Measurements from ENCODE around the gene PDE6B.

Gene PDE6B

GRCh38 chr4:677431-678293, 52.3 kb downstream of the PDE6B start:
- DNase-seq (ENCODE audit: low read depth, low spot score), result no peak

GRCh38 chr4:678331-679103, 53.1 kb downstream of the PDE6B start:
- no peak overlapping the region for H3K27ac ChIP-seq
- no peaks in the 10 kb centered on the region for H3K36me3 ChIP-seq (ENCODE audit: insufficient read depth, low read length)
- H3K9ac ChIP-seq (ENCODE audit: insufficient read length), result no peak overlapping the region
- DNase-seq (ENCODE audit: low read depth, low spot score), result no peak
- H3K9me3 ChIP-seq (ENCODE audit: low read depth, low read length), result no peaks in the 10 kb centered on the region
- TF ChIP-seq POLR2AphosphoS5 (IDR thresholded peaks at IDR 0.05; ENCODE audit: borderline replicate concordance, low read depth, low read length) (no peak), EZH2 (IDR thresholded peaks at IDR 0.05) (no peak), FOXP2 (optimal IDR thresholded peaks at IDR 0.05; ENCODE audit: control extremely low read depth, extremely low read length, insufficient read depth) (no peak)
- no peak overlapping the region for H3K4me3 ChIP-seq

More at GRCh38 chr4:677431-678293, 52.3 kb downstream of the PDE6B start:
- Histone ChIP-seq H3K9ac (ENCODE audit: insufficient read length) (no peak overlapping the region), H3K36me3 (ENCODE audit: insufficient read depth, low read length) (peaks cover 5% of the 10 kb centered on the region), H3K4me3 (no peak overlapping the region), H3K27ac (no peak overlapping the region), H3K9me3 (ENCODE audit: low read depth, low read length) (no peaks in the 10 kb centered on the region)
- no peak for TF ChIP-seq POLR2AphosphoS5 (IDR thresholded peaks at IDR 0.05; ENCODE audit: borderline replicate concordance, low read depth, low read length)
- TF ChIP-seq EZH2 (IDR thresholded peaks at IDR 0.05), result no peak
- TF ChIP-seq FOXP2 (optimal IDR thresholded peaks at IDR 0.05; ENCODE audit: control extremely low read depth, extremely low read length, insufficient read depth), result no peak

GRCh38 chr4:679104-679481, 53.7 kb downstream of the PDE6B start:
- no peak for TF ChIP-seq POLR2AphosphoS5 (IDR thresholded peaks at IDR 0.05; ENCODE audit: borderline replicate concordance, low read depth, low read length)
- no peak for TF ChIP-seq FOXP2 (optimal IDR thresholded peaks at IDR 0.05; ENCODE audit: control extremely low read depth, extremely low read length, insufficient read depth)
- TF ChIP-seq EZH2 (IDR thresholded peaks at IDR 0.05), result no peak
- no peaks in the 10 kb centered on the region for H3K9me3 ChIP-seq (ENCODE audit: low read depth, low read length)
- no peak overlapping the region for H3K27ac ChIP-seq
- DNase-seq (ENCODE audit: low read depth, low spot score), result no peak
- no peaks in the 10 kb centered on the region for H3K36me3 ChIP-seq (ENCODE audit: insufficient read depth, low read length)
- no peak overlapping the region for H3K4me3 ChIP-seq
- no peak overlapping the region for H3K9ac ChIP-seq (ENCODE audit: insufficient read length)

- no peak overlapping the region for H3K4me3 ChIP-seq
- TF ChIP-seq FOXP2 (optimal IDR thresholded peaks at IDR 0.05; ENCODE audit: control extremely low read depth, extremely low read length, insufficient read depth) (no peak), POLR2AphosphoS5 (IDR thresholded peaks at IDR 0.05; ENCODE audit: borderline replicate concordance, low read depth, low read length) (no peak), EZH2 (IDR thresholded peaks at IDR 0.05) (no peak)
- DNase-seq (ENCODE audit: low read depth, low spot score), result no peak
- H3K27ac ChIP-seq, result no peak overlapping the region
- no peak overlapping the region for H3K9ac ChIP-seq (ENCODE audit: insufficient read length)
- no peaks in the 10 kb centered on the region for H3K9me3 ChIP-seq (ENCODE audit: low read depth, low read length)
- no peaks in the 10 kb centered on the region for H3K36me3 ChIP-seq (ENCODE audit: insufficient read depth, low read length)
Observed at GRCh38 chr4:679629-680028, 54.3 kb downstream of the PDE6B start.

GRCh38 chr4:680091-680490, 54.7 kb downstream of the PDE6B start:
- DNase-seq (ENCODE audit: low read depth, low spot score), result no peak
- H3K36me3 ChIP-seq (ENCODE audit: insufficient read depth, low read length), result no peaks in the 10 kb centered on the region
- no peak overlapping the region for H3K4me3 ChIP-seq
- no peaks in the 10 kb centered on the region for H3K9me3 ChIP-seq (ENCODE audit: low read depth, low read length)
- TF ChIP-seq EZH2 (IDR thresholded peaks at IDR 0.05) (no peak), FOXP2 (optimal IDR thresholded peaks at IDR 0.05; ENCODE audit: control extremely low read depth, extremely low read length, insufficient read depth) (no peak), POLR2AphosphoS5 (IDR thresholded peaks at IDR 0.05; ENCODE audit: borderline replicate concordance, low read depth, low read length) (no peak)
- no peak overlapping the region for H3K27ac ChIP-seq
- H3K9ac ChIP-seq (ENCODE audit: insufficient read length), result no peak overlapping the region

- Histone ChIP-seq H3K4me3 (no peak overlapping the region), H3K27ac (no peak overlapping the region), H3K9ac (ENCODE audit: insufficient read length) (no peak overlapping the region), H3K9me3 (ENCODE audit: low read depth, low read length) (no peaks in the 10 kb centered on the region), H3K36me3 (ENCODE audit: insufficient read depth, low read length) (no peaks in the 10 kb centered on the region)
- TF ChIP-seq EZH2 (IDR thresholded peaks at IDR 0.05) (no peak), FOXP2 (optimal IDR thresholded peaks at IDR 0.05; ENCODE audit: control extremely low read depth, extremely low read length, insufficient read depth) (no peak), POLR2AphosphoS5 (IDR thresholded peaks at IDR 0.05; ENCODE audit: borderline replicate concordance, low read depth, low read length) (no peak)
- no peak for DNase-seq (ENCODE audit: low read depth, low spot score)
Observed at GRCh38 chr4:680551-680927, 55.2 kb downstream of the PDE6B start.

GRCh38 chr4:680928-681645, 55.7 kb downstream of the PDE6B start:
- no peak for DNase-seq (ENCODE audit: low read depth, low spot score)

More at GRCh38 chr4:680928-681645, 55.7 kb downstream of the PDE6B start:
- no peak overlapping the region for H3K4me3 ChIP-seq
- no peaks in the 10 kb centered on the region for H3K36me3 ChIP-seq (ENCODE audit: insufficient read depth, low read length)
- no peak overlapping the region for H3K27ac ChIP-seq
- H3K9ac ChIP-seq (ENCODE audit: insufficient read length), result no peak overlapping the region
- TF ChIP-seq POLR2AphosphoS5 (IDR thresholded peaks at IDR 0.05; ENCODE audit: borderline replicate concordance, low read depth, low read length) (no peak; the same call in 1 of the 2 replicates), FOXP2 (optimal IDR thresholded peaks at IDR 0.05; ENCODE audit: control extremely low read depth, extremely low read length, insufficient read depth) (no peak), EZH2 (IDR thresholded peaks at IDR 0.05) (no peak)
- no peaks in the 10 kb centered on the region for H3K9me3 ChIP-seq (ENCODE audit: low read depth, low read length)
